Parathyroid adenoma (tissue), 2 donors: Measurements from ENCODE around the gene PURB.

Experiments used
- H2AFZ ChIP-seq: fragments of 300-600 bp; sonication (generic); one replicate; pipeline ENCODE4 v1.7.0; 2017; ENCODE audit warnings: antibody characterized with exemption, mild to moderate bottlenecking
- H3K27ac ChIP-seq: fragments of 300-600 bp; sonication (generic); one replicate; pipeline ENCODE4 v1.7.0; 2017
- H3K27me3 ChIP-seq: fragments of 300-600 bp; sonication (generic); one replicate; pipeline ENCODE4 v1.7.0; 2017; ENCODE audit warnings: low read length; ENCODE audit not compliant: control insufficient read depth, insufficient read depth
- H3K36me3 ChIP-seq: fragments of 300-600 bp; sonication (generic); one replicate; pipeline ENCODE4 v1.7.0; 2017; ENCODE audit warnings: low read length; ENCODE audit not compliant: control insufficient read depth, insufficient read depth
- H3K4me1 ChIP-seq: fragments of 300-600 bp; sonication (generic); one replicate; pipeline ENCODE4 v1.7.0; 2017; ENCODE audit warnings: control low read depth
- H3K4me2 ChIP-seq: fragments of 300-600 bp; sonication (generic); one replicate; pipeline ENCODE4 v1.7.0; 2017; ENCODE audit warnings: low read length
- H3K4me3 ChIP-seq: fragments of 300-600 bp; sonication (generic); one replicate; pipeline ENCODE4 v1.7.0; 2017; ENCODE audit warnings: low read depth, low read length
- H3K79me2 ChIP-seq: fragments of 300-600 bp; sonication (generic); one replicate; pipeline ENCODE4 v1.7.0; 2017; ENCODE audit warnings: control low read depth
- H3K9ac ChIP-seq: fragments of 300-600 bp; sonication (generic); one replicate; pipeline ENCODE4 v1.7.0; 2017; ENCODE audit warnings: mild to moderate bottlenecking
- H3K9me3 ChIP-seq: fragments of 300-600 bp; sonication (generic); one replicate; pipeline ENCODE4 v1.7.0; 2017; ENCODE audit warnings: low read length; ENCODE audit not compliant: control insufficient read depth
- CTCF ChIP-seq: fragments of 300-600 bp; sonication (generic); IDR thresholded peaks from one replicate; pipeline ENCODE4 v1.7.0; 2017; ENCODE audit warnings: antibody characterized with exemption, mild to moderate bottlenecking
- donor health status: primary hyperparathyroidism.

The PURB gene

GRCh38 chr7:44894888-44895580 is 9.7 kb upstream of the PURB start:
- Histone ChIP-seq H2AFZ (no peak overlapping the region), H3K79me2 (peaks cover 18% of the 10 kb centered on the region), H3K27me3 (no peaks in the 10 kb centered on the region), H3K9me3 (no peaks in the 10 kb centered on the region), H3K4me2 (no peak overlapping the region), H3K9ac (no peak overlapping the region), H3K27ac (no peak overlapping the region), H3K4me1 (no peaks in the 10 kb centered on the region), H3K4me3 (no peak overlapping the region), H3K36me3 (no peaks in the 10 kb centered on the region)
- no peak for TF ChIP-seq CTCF

GRCh38 chr7:44893710-44894234 is 8.4 kb upstream of the PURB start:
- no peaks in the 10 kb centered on the region for H3K36me3 ChIP-seq
- no peaks in the 10 kb centered on the region for H3K9me3 ChIP-seq
- H3K27ac ChIP-seq, result no peak overlapping the region
- no peaks in the 10 kb centered on the region for H3K4me1 ChIP-seq
- no peaks in the 10 kb centered on the region for H3K27me3 ChIP-seq
- no peak for TF ChIP-seq CTCF
- no peak overlapping the region for H2AFZ ChIP-seq
- H3K4me2 ChIP-seq, result no peak overlapping the region
- no peak overlapping the region for H3K9ac ChIP-seq
- no peak overlapping the region for H3K4me3 ChIP-seq
- peaks cover 18% of the 10 kb centered on the region for H3K79me2 ChIP-seq

- no peak for TF ChIP-seq CTCF
- H3K4me3 ChIP-seq, result no peak overlapping the region
- no peak overlapping the region for H2AFZ ChIP-seq
- H3K9me3 ChIP-seq, result no peaks in the 10 kb centered on the region
- no peaks in the 10 kb centered on the region for H3K36me3 ChIP-seq
- H3K9ac ChIP-seq, result no peak overlapping the region
- H3K79me2 ChIP-seq, result peaks cover 18% of the 10 kb centered on the region
- H3K4me2 ChIP-seq, result no peak overlapping the region
- H3K27me3 ChIP-seq, result no peaks in the 10 kb centered on the region
- H3K27ac ChIP-seq, result no peak overlapping the region
- no peaks in the 10 kb centered on the region for H3K4me1 ChIP-seq
Measured at GRCh38 chr7:44891791-44892190, 6.5 kb upstream of the PURB start.

- Histone ChIP-seq H3K27me3 (no peaks in the 10 kb centered on the region), H3K4me3 (no peak overlapping the region), H3K36me3 (no peaks in the 10 kb centered on the region), H3K4me2 (no peak overlapping the region), H2AFZ (no peak overlapping the region), H3K9me3 (no peaks in the 10 kb centered on the region), H3K4me1 (no peaks in the 10 kb centered on the region), H3K27ac (no peak overlapping the region), H3K79me2 (peaks cover 18% of the 10 kb centered on the region), H3K9ac (no peak overlapping the region)
- no peak for TF ChIP-seq CTCF
Measured at GRCh38 chr7:44891372-44891771, 6.0 kb upstream of the PURB start.
